GM12891 (cell line): ENCODE data around the gene RUFY4.

ENCODE experiments used
- POLR2A ChIP-seq: IDR thresholded peaks from 2 replicates; pipeline ENCODE4 v1.6.1; 2011; ENCODE audit warnings: low read depth, low read length, control low read depth
- POLR2AphosphoS5 ChIP-seq: IDR thresholded peaks from 2 replicates; pipeline ENCODE4 v1.6.1; 2011; ENCODE audit warnings: low read depth, low read length, control low read depth
- POU2F2 ChIP-seq: IDR thresholded peaks from 2 replicates; pipeline ENCODE4 v1.6.1; 2011; ENCODE audit warnings: low read depth, mild to moderate bottlenecking, control low read depth, low read length, moderate library complexity
- TAF1 ChIP-seq: IDR thresholded peaks from 2 replicates; pipeline ENCODE4 v1.6.1; 2011; ENCODE audit warnings: low read depth, low read length, control low read depth

DNA sequence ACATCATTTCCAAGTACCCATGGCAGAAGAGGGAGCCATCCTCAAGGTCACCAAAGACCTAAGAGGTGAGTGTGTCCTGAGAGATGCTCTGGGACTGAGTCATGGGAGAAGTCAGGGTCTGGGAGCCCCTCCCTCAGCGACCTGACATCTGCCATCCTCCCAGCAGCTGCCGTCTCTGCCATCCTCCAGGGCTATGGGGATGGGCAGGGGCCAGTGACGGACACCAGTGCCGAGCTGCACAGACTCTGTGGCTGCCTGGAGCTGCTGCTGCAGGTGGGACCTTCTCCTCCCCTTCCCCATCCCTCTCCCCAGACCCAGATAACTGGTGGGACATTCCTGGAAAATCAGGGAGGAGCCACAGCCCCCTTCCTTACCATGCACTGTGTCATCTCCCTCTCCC is 1.5 kb downstream of the RUFY4 start:
- TF ChIP-seq POLR2A, result no peak
- TF ChIP-seq POLR2AphosphoS5, result no peak
- no peak for TF ChIP-seq POU2F2
- TF ChIP-seq TAF1, result no peak
